Bronchial epithelial cell (primary cell): ENCODE data around the gene OPRL1. TPM values are rescaled to one million over a fixed set of nuclear protein-coding genes. Genes with fewer than 3 reads are reported as not detected.

Experiments
- DNase-seq: peaks from one replicate; pipeline ENCODE4 v3.0.0-alpha.2; 2010; ENCODE audit warnings: low read depth
- FAIRE-seq: peaks from 2 replicates; lab custom pipeline; 2011; peaks lifted over from hg19 to GRCh38; lab: Jason Lieb, UNC
- H3K27me3 ChIP-seq: 2 replicates; pipeline ENCODE4 v1.5.1; 2011; ENCODE audit warnings: low read length; ENCODE audit not compliant: control insufficient read depth, insufficient read depth
- H3K36me3 ChIP-seq: 2 replicates; pipeline ENCODE4 v1.5.1; 2011; ENCODE audit warnings: low read length; ENCODE audit not compliant: control insufficient read depth, insufficient read depth
- H3K4me3 ChIP-seq: 2 replicates; pipeline ENCODE4 v1.5.1; 2011; ENCODE audit warnings: mild to moderate bottlenecking, low read depth, low read length, control low read depth
- CTCF ChIP-seq: IDR thresholded peaks from 2 replicates; pipeline ENCODE4 v1.5.1; 2011; ENCODE audit warnings: mild to moderate bottlenecking, moderate library complexity, low read length, control low read depth, inconsistent platforms; ENCODE audit not compliant: insufficient read depth, severe bottlenecking
- total RNA-seq: library from RNA; depleted of rRNA; stranded (reverse); fragments of >200 nt; gene quantifications from 2 replicates; pipeline ENCODE4 v1.2.1, GENCODE V29; 2014

The OPRL1 gene
- total RNA-seq, 1 donor from 2014 or later, result under 0.01 TPM

DNA sequence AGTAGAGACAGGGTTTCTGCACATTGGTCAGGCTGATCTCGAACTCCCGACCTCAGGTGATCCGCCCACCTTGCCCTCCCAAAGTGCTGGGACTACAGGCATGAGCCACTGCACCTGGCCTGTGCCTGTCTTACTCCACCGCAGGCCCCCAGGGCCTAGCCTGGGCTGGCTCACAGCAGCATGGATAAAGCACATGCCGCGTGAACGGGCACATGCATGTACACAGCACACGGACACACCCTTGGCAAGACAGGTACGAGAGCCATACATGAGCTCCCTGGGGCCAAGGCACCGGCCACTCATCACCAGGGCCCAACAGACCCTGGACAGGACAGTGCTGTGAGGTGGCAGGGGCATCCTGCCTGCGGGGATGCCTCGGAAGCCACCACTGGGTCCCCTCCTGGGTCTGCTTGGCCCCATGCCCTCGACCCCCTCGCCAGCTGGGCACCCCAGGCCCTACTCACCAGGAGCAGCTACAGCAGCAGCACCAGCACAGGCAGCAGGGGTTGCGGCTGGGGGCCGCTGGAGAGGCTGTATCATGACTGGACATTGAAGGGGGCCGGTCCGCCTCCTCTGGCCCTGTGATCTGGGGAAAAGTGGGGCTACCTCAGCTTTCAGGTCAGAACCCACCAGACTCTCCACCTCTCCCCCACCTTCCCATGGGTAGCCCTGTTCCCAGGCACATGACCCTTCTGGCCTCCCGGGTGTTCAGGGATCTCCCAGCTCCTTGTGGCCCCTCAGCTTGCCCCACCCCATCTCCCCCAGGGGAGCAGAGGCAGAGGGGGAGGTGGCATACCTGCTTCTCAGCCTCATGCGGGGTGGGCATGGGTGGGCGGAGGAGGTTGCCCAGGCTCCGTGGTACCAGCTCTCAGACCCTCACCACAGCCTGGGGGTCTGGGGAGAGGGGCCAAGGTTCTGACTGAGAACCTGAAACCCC lies 3.6 kb upstream of the OPRL1 start:
- peaks cover 5% of the 10 kb centered on the region for H3K36me3 ChIP-seq
- TF ChIP-seq CTCF, result no peak
- no peaks in the 10 kb centered on the region for H3K27me3 ChIP-seq
- no peak overlapping the region for H3K4me3 ChIP-seq
- DNase-seq (no peak), FAIRE-seq (no peak)

DNA sequence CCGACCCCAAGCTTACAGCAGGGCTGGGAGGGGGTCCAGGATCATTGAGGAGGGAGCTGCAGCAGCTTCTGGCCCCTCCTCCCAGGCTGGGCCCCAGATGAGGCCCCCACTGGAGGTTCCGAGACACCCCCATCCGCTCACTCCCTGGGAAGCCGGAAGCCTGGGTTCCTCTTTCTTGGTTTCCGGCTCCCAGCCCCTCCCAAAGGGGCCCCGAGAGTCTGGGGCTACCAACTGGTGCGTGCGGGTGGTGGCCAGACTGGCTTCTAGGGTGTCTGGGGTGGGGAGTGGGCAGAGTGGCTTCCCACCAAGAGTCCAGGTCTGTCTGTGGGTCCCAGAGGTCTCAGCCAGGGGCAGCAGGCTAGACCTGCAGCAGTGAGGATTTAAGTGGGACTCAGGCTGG lies 2.8 kb upstream of the OPRL1 start:
- FAIRE-seq, result no peak
- H3K4me3 ChIP-seq, result no peak overlapping the region

DNA sequence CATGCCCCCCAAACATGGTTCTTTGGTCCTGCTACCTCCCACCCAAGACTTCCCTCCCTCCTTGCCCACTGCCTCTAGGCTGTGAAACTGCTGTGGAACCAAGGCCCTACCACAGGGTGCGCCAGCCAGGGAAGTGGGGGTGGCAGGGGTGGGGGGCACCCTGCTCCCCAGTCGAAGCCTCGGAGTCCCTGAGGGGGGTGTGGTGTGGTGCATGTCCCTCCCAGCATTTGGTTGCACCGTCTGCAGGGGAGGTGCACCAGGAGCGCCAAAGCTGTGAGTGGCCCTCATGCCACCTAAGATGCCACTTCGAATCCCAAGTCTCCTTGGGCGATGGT lies 2.4 kb upstream of the OPRL1 start:
- no peak for TF ChIP-seq CTCF
- Histone ChIP-seq H3K27me3 (peaks cover 2% of the 10 kb centered on the region), H3K4me3 (no peak overlapping the region), H3K36me3 (peaks cover 4% of the 10 kb centered on the region)
- no peak for DNase-seq
- FAIRE-seq, result peak; percentile 58

More for the DNA sequence above, 2.8 kb upstream of the OPRL1 start:
- Histone ChIP-seq H3K27me3 (no peaks in the 10 kb centered on the region), H3K36me3 (peaks cover 5% of the 10 kb centered on the region)
- no peak for DNase-seq
- no peak for TF ChIP-seq CTCF

GRCh38 chr20:64077876-64078551 lies 1.9 kb upstream of the OPRL1 start:
- Histone ChIP-seq H3K27me3 (peaks cover 3% of the 10 kb centered on the region), H3K4me3 (no peak overlapping the region), H3K36me3 (peaks cover 4% of the 10 kb centered on the region)
- DNase-seq, result no peak
- no peak for FAIRE-seq
- no peak for TF ChIP-seq CTCF

DNA sequence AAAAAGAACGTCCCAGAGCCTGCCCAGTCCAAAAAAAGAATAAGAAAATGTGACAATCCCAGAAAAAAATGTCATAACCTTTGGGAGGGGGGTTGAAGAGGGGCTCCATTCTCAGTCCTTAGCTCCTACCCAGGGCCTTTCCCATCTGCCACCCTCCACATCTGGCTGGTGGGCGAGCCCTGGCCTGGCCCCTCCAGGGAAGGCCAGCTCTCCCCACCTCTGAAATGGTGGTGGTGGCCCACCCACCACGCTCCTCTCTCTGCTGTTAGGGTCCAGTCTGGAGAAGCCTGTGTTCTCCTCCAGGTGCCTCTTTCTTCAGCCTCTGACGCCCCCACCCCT lies 979 bp upstream of the OPRL1 start:
- TF ChIP-seq CTCF, result no peak
- peaks cover 4% of the 10 kb centered on the region for H3K36me3 ChIP-seq
- peaks cover 4% of the 10 kb centered on the region for H3K27me3 ChIP-seq
- DNase-seq (no peak), FAIRE-seq (no peak)
- H3K4me3 ChIP-seq, result peak overlapping the region; percentile 64
